SK-N-DZ (cell line): ENCODE results near the gene PDLIM5. TPM values are rescaled to one million over a fixed set of nuclear protein-coding genes. Genes with fewer than 3 reads are reported as not detected.
"Not testable (repeated sequence)": the region's sequence is repeated elsewhere in the genome, so short reads cannot be mapped to it uniquely, and the experiment has no call there.

ENCODE experiments used
- DNase-seq: peaks from one replicate; pipeline ENCODE4 v3.0.0-alpha.2; 2015; ENCODE audit warnings: low spot score
- polyA plus RNA-seq, 2 experiments: library from polyadenylated mRNA; depleted of rRNA; stranded (reverse); fragments of >200 nt; gene quantifications; 2 replicates each; pipeline ENCODE4 v1.2.3, GENCODE V29; 2014

The PDLIM5 gene
- 8.9 and 12.6 TPM in 2 replicates for polyA plus RNA-seq (2014; cell fraction: cytosol; rRNA removed)
- polyA plus RNA-seq (2014; cell fraction: nucleus; rRNA removed) = 3.0 and 3.1 TPM in 2 replicates

DNA sequence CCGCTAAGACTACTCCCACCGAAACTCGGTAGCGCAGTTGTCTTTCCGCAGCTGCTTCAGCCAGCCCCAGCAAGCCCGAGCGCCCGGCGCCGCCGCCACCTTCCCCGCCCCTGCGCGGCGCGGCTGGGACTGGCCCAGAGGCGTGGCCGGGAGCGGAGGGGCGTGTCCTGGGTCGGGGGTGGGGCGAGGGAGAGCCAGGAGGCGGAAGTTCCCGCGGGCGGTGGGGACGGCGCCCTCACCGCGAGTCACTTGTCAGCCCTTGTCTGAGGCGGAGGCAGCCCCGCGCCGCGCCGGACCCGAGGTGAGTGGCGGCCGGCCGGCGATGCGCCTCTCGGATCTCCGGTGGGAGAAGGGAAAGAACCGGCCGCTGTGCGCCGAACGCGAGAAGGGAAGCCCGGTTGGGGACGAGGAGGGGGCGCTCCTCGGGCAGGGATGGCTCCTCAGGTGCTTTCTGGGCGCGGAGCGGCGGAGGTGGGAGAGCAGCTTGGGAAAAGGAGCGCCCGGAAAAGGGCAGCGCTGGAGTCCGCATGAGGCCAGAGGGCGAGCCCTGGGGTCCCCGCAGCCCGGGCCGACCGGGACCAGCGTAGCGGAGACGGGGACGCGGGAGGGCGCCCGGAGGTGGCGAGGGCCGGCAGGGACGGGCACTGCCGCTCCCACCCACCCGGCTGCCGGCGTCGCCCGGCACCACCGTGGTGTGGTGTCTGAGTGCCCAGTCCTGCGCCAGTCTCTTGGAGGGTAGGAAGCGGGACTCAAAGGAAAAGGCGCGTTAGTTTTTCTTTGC, at the start of gene PDLIM5:
Gene PDLIM5, plus strand, starts transcription at position 248 of the 781 bp plus-strand sequence. CDS start 3,347 bp downstream, outside the sequence.
- DNase-seq = peak; percentile 84

DNA sequence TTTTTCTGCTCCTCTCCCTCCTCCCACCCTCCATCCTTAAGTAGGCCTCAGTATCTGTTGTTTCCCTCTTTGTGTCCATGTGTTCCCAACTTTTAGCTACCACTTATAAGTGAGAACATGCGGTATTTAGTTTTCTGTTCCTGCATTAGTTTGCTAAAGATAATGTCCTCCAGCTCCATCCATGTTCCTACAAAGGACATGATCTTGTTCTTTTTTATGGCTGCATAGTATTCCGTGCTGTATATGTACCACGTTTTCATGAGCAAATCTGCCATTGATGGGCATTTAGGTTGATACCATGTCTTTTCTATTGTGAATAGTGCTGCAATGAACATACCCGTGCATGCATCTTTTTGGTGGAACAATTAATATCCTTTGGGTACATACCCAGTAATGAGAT, 49.3 kb upstream of the PDLIM5 start:
- DNase-seq = not testable (repeated sequence)

DNA sequence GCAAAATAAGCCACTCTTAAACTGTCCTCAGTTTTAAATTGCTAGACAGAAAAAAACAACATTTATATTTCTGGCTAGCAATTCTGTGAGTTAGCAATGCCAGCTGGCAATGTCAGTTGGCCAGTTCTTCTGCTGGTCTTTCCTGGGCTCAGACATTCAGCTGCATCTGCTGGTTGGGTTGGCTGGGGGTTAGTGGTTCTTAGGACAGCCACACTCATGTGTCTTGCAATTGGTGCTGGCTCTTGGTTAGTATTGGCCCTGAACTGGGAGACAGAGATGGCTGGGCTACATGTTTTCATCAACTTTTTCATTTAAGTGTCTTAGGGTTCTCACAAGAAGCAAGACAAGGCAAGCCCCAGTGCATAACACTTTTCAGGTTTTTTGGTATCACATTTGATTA, 48.0 kb upstream of the PDLIM5 start:
- no peak for DNase-seq

DNA sequence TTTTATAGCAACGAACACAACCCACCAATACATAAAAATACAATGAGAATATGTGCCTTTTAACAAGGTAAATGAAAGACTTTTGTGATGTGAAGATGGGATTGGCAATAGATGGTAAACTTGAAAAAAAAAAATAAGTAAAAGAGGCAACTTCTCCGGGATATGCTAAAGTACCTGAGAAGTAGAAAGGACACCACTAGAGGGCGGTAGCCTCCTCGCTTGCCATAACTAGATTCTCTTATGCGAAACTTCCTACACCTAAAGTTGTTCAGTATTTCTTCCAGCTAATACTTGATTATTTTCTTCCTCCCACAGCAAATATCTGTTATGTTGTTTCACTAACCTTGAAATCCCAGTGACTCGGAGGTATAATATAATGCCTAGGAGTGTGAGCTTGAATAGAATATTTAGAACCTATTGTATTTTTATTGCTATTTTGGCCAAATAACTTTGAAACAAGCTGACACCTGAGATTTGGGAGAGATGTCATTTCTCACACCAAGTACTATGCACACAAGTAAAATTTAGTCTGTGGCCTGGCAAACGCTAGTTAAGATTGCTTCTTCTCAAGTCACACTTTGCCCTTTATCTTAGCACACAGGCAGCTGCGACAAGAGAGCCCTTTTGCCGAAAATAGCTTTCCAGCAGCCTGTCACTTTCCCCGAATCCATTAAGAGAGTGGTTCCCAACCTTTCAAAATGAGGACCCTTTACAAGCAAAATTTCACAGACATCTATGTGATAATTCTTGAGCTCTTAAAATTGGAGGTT, 44.9 kb upstream of the PDLIM5 start:
- peak; percentile 69 for DNase-seq

GRCh38 chr4:94407846-94408245, 43.9 kb upstream of the PDLIM5 start:
- DNase-seq = no peak

DNA sequence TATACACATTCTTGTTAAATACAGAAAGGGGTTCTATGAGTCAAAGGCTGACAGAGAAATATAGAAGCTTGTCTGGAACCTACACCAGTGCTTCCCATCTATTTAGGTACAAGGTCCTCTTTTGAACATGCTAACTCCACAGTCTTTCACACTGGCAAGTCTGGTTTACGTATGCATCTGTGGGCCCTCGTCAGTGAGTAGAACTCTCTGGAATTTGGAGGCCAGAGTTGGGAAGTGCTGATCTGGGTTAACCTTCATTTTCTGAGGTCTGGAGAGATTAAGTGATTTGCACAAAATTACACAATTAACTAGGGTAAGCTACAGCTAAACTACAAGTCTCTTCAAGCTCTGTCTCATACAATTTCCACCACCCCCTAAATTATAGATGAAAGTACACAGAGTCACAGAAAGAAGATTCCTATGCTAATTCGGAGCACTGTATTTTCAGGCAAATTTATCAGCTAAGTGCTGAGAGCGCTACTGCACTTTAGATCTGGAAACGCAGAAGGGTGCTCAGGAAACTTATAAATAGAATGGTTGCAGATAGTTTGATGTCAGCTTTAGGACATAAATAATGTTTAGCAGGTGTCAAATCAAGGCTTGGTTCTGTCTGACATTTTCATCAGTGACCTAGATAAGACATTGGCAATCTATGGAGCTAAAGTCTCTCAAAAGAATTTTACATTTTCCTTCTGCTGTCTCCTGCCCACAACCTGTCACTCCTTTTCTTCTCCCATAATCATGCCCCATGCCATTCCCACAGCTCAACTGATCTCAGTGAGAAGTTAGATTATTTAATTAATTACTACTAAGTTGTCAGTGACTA, 43.0 kb upstream of the PDLIM5 start:
- DNase-seq = no peak

- no peak for DNase-seq
Observed at GRCh38 chr4:94409375-94409679, 42.4 kb upstream of the PDLIM5 start.

- DNase-seq = no peak
Observed at GRCh38 chr4:94409962-94410361, 41.8 kb upstream of the PDLIM5 start.

DNA sequence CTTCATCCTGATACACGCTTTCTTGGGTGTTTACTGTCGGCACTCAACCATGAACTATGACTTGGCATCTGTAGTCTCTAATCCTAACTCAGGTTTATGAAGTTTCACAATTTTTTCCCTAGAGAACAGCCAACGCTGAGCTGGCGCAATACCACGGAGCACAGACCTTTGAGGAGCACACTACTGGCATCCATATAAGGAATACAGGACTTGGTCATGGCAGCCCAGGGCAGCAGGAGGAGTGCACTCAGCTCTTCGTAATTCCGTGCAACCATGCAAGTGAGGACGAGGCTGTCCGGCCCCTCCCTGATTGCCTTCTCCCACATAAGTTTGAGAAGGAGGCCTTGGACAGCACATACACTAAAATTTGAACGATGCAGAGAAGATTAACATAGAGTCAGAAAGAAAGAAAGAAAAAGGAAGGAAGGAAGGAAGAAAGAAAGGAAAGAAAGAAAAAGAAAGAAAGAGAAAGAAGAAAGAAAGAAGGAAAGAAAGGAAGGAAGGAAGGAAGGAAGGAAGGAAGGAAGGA, 41.0 kb upstream of the PDLIM5 start:
- no peak for DNase-seq

- no peak for DNase-seq
Observed at GRCh38 chr4:94411296-94411695, 40.4 kb upstream of the PDLIM5 start.

DNA sequence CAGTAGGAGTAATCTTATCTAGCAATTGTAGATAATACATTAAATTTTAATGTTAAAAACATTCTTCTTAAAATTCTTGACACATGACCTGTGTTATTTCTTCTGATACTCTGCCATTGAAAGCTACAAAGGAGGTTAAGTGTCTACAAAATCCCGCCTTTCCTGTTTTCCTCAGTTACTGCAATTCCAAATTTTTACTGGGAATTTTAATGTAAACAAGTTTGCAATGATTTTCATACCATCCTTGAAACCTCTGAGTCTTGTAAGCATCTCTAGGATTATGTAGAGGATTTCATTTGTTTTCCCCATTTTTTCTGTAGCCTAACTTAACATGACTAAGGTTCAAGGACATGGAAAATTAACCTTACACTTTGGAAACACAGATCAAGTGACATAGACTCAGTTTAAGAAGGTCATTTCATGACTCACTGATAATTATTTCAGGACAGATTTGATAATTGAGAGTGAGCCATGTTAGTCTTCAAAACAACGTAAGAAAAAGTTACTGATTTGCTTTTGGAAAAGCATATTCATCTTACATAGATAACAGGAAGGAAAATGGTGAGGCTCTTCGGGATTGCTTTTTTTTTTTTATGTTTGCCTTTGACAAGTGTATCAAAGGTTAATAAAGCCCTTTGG, 39.6 kb upstream of the PDLIM5 start:
- no peak for DNase-seq

DNA sequence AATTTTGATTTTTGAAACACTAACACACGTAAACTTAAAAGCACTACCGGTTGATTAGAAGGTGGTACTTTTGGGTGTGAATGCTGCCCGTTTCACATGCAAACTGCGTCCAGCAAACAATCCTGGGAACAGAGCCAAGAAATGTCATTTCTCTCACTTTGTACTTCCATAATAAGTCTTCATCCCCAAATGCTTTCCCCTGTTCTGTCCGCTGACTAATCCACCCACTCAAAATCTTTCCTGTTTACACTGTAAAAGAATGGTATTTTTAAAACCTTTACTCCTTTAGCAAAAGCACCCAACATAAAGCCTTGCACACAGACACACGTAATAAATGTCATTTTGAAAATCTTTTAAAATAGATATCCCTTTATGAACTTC, 39.1 kb upstream of the PDLIM5 start:
- no peak for DNase-seq

DNA sequence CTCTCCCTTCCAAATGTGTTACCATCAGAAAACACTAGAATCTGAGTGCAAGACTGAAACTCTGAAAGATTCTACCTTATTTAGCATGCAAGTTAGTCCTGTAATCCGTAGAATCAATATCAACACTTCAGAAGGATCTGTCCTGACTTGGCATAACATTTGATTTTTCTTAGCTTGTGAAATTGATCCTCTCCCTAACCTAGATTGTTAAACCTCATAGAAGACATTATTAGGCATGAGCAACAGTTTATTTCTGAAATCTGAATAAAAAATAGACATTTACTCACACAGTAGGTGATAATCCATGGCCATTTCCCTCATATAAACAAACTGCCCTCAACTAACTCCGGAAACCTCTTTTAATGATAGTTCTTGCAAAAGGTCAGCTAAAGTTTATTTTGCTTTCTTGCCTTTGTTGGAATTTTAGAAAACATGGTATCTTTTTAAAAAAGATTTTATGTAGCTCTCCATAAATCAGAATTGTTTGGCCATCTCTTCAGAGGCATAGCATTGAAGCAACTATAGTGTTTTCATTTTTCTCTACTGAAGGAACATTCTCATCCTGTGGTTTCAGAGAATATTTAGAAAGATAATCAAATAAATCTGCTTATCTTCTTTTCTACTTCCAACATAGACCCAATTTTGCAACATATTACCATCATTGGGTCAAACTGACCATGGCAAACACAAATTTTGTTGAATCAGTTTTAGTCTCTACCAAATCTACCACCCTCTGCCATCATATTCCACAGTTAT, 38.5 kb upstream of the PDLIM5 start:
- no peak for DNase-seq

DNA sequence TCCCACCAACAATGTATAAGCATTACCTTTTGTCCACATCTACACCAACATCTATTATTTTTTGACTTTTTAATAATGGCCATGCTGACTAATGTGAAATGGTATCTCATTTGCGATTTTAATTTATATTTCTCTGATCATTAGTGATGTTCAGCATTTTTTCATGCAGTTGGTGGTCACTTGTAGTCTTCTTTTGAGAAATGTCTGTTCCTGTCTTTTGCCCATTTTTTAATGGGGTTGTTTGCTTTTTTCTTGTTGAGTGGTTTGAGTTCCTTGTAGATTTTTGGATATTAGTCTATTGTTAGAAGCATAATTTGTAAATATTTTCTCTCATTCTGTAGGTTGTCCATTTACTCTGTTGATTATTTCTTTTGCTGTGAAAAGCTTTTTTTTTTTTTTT, 36.8 kb upstream of the PDLIM5 start:
- DNase-seq = no peak

DNA sequence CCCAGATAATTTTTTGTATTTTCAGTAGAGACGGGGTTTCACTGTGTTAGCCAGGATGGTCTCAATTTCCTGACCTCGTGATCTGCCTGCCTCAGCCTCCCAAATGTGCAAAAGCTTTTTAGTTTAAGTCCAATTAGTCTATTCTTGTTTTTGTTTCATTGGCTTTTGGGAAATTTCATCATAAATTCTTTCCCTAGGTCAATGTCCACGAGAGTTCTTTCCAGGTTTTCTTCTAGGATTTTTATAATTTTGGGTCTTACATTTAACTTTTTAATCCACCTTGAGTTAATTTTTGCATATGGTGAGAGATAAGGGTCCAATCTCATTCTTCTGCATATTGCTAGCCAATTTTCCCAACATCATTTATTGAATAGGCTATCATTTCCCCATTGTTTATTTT, 36.3 kb upstream of the PDLIM5 start:
- no peak for DNase-seq

DNA sequence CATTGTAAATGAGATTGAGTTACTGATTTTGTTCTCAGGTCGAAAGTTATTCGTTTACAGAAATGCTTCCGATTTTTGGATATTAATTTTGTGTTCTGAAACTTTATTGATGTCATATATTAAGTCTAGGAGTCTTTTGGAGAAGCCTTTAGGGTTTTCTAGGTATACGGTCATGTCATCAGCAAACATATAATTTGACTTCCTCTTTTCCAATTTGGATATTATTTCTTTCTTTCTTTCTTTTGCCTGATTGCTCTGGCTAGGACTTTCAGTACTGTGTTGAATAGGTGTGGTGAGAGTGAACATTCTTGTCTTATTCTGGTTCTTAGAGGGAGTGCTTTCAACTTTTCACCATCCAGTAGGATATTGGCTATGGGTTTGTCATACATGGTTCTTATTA, 35.4 kb upstream of the PDLIM5 start:
- DNase-seq = no peak

DNA sequence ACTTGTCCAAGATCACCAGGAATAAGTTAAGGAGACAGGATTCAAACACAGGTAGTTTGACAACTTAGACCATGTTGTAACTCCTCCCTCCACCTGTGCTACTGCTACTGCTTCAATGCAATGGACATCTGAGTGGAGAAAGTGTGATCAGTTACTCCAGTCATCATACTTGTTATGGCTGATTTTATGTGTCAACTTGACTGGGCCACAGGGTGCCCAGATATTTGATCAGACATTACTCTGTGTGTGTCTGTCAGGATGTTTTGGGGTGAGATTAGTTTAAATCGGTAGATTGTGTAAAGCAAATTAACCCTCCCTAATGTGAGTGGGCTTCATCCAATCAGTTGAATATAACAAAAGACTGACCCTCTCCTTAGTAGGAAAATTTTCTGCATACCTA, 34.8 kb upstream of the PDLIM5 start:
- no peak for DNase-seq

- no peak for DNase-seq
Observed at GRCh38 chr4:94419549-94419948, 32.2 kb upstream of the PDLIM5 start.

DNA sequence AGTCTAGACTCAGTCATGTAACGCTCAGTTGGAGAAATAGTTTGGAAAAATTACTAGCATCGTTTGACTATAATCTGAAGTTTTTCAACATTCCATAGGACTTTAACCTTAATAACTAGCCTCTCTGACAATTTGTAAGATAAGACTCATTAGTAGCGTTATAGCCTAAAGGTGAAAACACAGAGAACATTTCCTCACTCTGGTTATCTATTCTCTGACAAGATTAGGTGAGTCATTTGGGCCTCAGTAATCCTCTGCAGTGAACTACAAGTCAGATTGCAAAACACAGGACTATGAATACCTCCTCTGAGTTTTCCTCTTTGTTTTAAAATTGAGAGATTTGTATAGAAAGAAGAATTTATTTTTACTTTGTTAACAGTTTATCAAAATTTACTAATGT, 31.8 kb upstream of the PDLIM5 start:
- DNase-seq = no peak

GRCh38 chr4:94420356-94420755, 31.4 kb upstream of the PDLIM5 start:
- no peak for DNase-seq

GRCh38 chr4:94426783-94427182, 25.0 kb upstream of the PDLIM5 start:
- no peak for DNase-seq
